ENCODE measurements around the gene PIR. TPM values are rescaled to one million over a fixed set of nuclear protein-coding genes. Genes with fewer than 3 reads are reported as not detected.

Gene PIR
- total and polyA plus RNA-seq, 2 donors (not counting 3 experiments of a cell fraction or from before 2014, with no cell fraction given) = 89.0 to 108 TPM

DNA sequence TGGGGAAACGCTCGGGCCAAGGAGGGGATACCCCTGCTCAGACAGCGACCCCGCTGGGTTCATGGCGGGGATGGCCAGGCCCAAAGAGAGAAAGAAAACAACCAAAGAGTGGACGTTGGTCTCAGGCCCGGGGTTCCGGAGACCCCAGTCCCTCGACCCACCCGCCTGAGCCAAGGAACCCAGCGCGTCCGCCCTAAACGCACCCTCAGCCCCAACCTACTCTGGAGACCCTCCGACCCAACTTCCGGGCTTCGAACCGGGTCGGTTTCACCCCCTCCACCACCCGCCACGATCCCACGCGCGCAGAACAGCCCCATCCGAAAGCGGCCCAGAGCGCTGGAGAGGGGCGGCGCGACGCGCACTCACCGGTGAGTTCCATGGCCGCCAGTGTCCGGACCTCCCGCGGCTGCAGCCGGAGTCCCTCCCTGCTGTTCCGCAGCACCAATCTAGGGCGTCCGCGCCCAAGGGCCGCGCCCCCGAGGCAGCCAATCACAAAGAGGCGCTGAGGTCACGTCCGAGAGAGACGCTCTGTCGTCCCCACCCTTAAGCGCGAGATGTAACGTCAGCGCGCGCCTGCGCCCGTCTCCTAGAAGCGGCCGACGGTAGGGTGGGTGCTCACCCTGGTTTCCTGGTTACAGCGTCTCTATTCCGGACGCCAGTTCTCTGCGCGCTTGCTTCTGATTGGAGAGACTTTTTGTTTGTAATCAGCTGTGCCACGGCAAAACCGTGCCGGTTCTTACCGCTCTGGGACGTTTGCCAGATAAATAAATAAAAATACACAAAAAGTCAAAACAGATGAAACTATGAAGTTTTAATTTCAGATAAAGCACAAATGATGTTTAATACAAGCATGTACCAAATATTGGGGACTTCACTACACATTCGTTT is 157.8 kb downstream of the PIR start, which contains the start of gene PIGA:
Gene PIGA (minus strand): TSS at position 389 of the 888 bp plus-strand sequence. CDS start 3,593 bp downstream, outside the sequence.
- intact Hi-C loops (cut with micrococcal nuclease) = loop anchor here (1.0 kb wide), 2 partner anchors 35 to 340 kb away; no protein-coding TSS in a partner anchor
- Histone ChIP-seq H3K9ac (replicated peaks; ENCODE audit: extremely low read depth, insufficient read depth, low read length) (peak within 1 kb of the TSS; percentile 92), H4K20me1 (replicated peaks; ENCODE audit: control insufficient read depth, extremely low read depth, insufficient read depth, low read length) (no peaks in the 10 kb centered on the region), H3K4me1 (ENCODE audit: control insufficient read depth, extremely low read depth, insufficient read depth, low read length) (peaks cover 4% of the 10 kb centered on the region), H3K79me2 (ENCODE audit: control insufficient read depth, insufficient read depth, low read length) (no peaks in the 10 kb centered on the region), H2AFZ (ENCODE audit: low read depth, low read length) (peak within 1 kb of the TSS; percentile 71), H3K36me3 (ENCODE audit: control insufficient read depth in 2 of 2, extremely low read depth in 1 of 2, insufficient read depth in 2 of 2, low read length in 2 of 2) (peaks cover 0 to 3% of the 10 kb centered on the region in 2 experiments), H3K9me1 (replicated peaks; ENCODE audit: control insufficient read depth, extremely low read depth, insufficient read depth, low read length) (no peaks in the 10 kb centered on the region), H3K27ac (ENCODE audit: insufficient read depth, low read depth, low read length) (peak within 1 kb of the TSS; percentile 81), H3K9me3 (replicated peaks; ENCODE audit: control insufficient read depth, insufficient read depth, low read length) (no peaks in the 10 kb centered on the region), H3K27me3 (ENCODE audit: control insufficient read depth in 2 of 2, insufficient read depth in 2 of 2, low read length in 2 of 2) (peaks cover 5 to 6% of the 10 kb centered on the region in 2 experiments), H3K4me2 (ENCODE audit: insufficient read depth, low read length) (peak within 1 kb of the TSS; percentile 85), H3K4me3 (replicated peaks in 1 of 3; ENCODE audit: insufficient read depth in 1 of 3, low read depth in 1 of 3, low read length in 3 of 3) (peak within 1 kb of the TSS; percentile 39 to 89 (median 60))
- dilution Hi-C loops (cut with MboI; ENCODE audit: extremely low pct_ligation_motif_present, low sequenced_read_pairs) = no loop called here
- ChIA-PET CTCF (interaction anchor here (1.2 kb wide), 1 partner anchor 35 kb away, joined by 4 read pairs; no protein-coding TSS in a partner anchor), POLR2A (no interaction called here)
- peak; percentile 87 for FAIRE-seq
- DNase-seq (ENCODE audit: low read depth, low spot score) = peak; percentile 97
- TF ChIP-seq, protein P1, sequence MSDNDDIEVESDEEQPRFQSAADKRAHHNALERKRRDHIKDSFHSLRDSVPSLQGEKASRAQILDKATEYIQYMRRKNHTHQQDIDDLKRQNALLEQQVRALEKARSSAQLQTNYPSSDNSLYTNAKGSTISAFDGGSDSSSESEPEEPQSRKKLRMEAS (IDR thresholded peaks at IDR 0.05; ENCODE audit: insufficient read depth, insufficient read length) = no peak
- TF ChIP-seq MYC (IDR thresholded peaks at IDR 0.05; ENCODE audit: low read depth, low read length) = no peak
- TF ChIP-seq POLR2A (IDR thresholded peaks at IDR 0.05; ENCODE audit: low read depth, low read length) = no peak
- peak; percentile 47 for TF ChIP-seq POLR2AphosphoS5 (IDR thresholded peaks at IDR 0.05; ENCODE audit: insufficient read depth, low read depth, low read length)
- TF ChIP-seq, protein P2, sequence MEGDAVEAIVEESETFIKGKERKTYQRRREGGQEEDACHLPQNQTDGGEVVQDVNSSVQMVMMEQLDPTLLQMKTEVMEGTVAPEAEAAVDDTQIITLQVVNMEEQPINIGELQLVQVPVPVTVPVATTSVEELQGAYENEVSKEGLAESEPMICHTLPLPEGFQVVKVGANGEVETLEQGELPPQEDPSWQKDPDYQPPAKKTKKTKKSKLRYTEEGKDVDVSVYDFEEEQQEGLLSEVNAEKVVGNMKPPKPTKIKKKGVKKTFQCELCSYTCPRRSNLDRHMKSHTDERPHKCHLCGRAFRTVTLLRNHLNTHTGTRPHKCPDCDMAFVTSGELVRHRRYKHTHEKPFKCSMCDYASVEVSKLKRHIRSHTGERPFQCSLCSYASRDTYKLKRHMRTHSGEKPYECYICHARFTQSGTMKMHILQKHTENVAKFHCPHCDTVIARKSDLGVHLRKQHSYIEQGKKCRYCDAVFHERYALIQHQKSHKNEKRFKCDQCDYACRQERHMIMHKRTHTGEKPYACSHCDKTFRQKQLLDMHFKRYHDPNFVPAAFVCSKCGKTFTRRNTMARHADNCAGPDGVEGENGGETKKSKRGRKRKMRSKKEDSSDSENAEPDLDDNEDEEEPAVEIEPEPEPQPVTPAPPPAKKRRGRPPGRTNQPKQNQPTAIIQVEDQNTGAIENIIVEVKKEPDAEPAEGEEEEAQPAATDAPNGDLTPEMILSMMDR (IDR thresholded peaks at IDR 0.05; ENCODE audit: extremely low read depth in 1 of 2, insufficient read depth in 1 of 2, low read depth in 1 of 2, low read length in 2 of 2) = no peak
- TF ChIP-seq EZH2 (IDR thresholded peaks at IDR 0.05; ENCODE audit: borderline replicate concordance, low read depth, low read length, severe bottlenecking) = no peak
- TSS peak; percentile 66 for BruUV-seq (replicated peaks)

Other genes with a start within 250 kb of the PIR start
- 5.6 and 7.6 TPM in 2 replicates for gene ASB9, start 223.2 kb downstream of the PIR start, total RNA-seq
- gene ASB9, start 223.2 kb downstream of the PIR start, polyA plus RNA-seq = 6.5 and 6.8 TPM in 2 replicates
- 0.15 TPM in 1 of 2 replicates, not detected in the other for gene ASB11, start 177.7 kb downstream of the PIR start, total RNA-seq
- gene ASB11, start 177.7 kb downstream of the PIR start, polyA plus RNA-seq = 0.06 TPM in 1 of 2 replicates, not detected in the other
- 12.1 TPM in 2 replicates for gene PIGA, start 157.8 kb downstream of the PIR start, total RNA-seq
- 3.5 and 4.0 TPM in 2 replicates for gene PIGA, start 157.8 kb downstream of the PIR start, polyA plus RNA-seq
- gene VEGFD, start 108.9 kb downstream of the PIR start, total RNA-seq = 0.64 and 0.67 TPM in 2 replicates
- 0.40 and 0.45 TPM in 2 replicates for gene VEGFD, start 108.9 kb downstream of the PIR start, polyA plus RNA-seq
- 86.0 and 105 TPM in 2 replicates for gene BMX, start 7.5 kb upstream of the PIR start, total RNA-seq
- gene BMX, start 7.5 kb upstream of the PIR start, polyA plus RNA-seq = 42.9 and 49.8 TPM in 2 replicates
- gene ACE2, start 107.6 kb upstream of the PIR start, total RNA-seq = not detected in 2 replicates
- not detected in 2 replicates for gene ACE2, start 107.6 kb upstream of the PIR start, polyA plus RNA-seq
- not detected in 2 replicates for gene CLTRN, start 171.5 kb upstream of the PIR start, total RNA-seq
- 0.04 TPM in 1 of 2 replicates, not detected in the other for gene CLTRN, start 171.5 kb upstream of the PIR start, polyA plus RNA-seq
- gene CA5B, start 244.9 kb upstream of the PIR start, total RNA-seq = 5.0 and 5.6 TPM in 2 replicates
- 1.8 and 2.3 TPM in 2 replicates for gene CA5B, start 244.9 kb upstream of the PIR start, polyA plus RNA-seq